HEK293T (cell line): ENCODE data around the gene MVB12B.

ENCODE experiments used
- CTCF ChIA-PET: fragments of 350-600 bp; formaldehyde crosslinking; extraction: SDS; loops from one replicate; lab custom pipeline; 2021; ENCODE audit warnings: antibody characterized with exemption, inconsistent platforms; lab: Yijun Ruan, JAX
- POLR2A ChIA-PET: fragments of 350-600 bp; formaldehyde crosslinking; extraction: SDS; loops from one replicate; lab custom pipeline; 2020; ENCODE audit warnings: antibody characterized with exemption, inconsistent platforms; lab: Yijun Ruan, JAX
- DNase-seq: peaks from one replicate; pipeline ENCODE4 v3.0.0; 2012; ENCODE audit warnings: mixed read lengths; ENCODE audit errors: extremely low spot score
- ARNT ChIP-seq: fragments of 450-650 bp; IDR thresholded peaks from 2 replicates; pipeline ENCODE4 v1.6.1; 2017; ENCODE audit warnings: mild to moderate bottlenecking
- BHLHE40 ChIP-seq: fragments of 450-650 bp; IDR thresholded peaks from 2 replicates; pipeline ENCODE4 v1.6.1; 2016; ENCODE audit warnings: mild to moderate bottlenecking, moderate library complexity, borderline replicate concordance
- CTBP1 ChIP-seq: fragments of 450-650 bp; IDR thresholded peaks from 2 replicates; pipeline ENCODE4 v1.6.1; 2016; ENCODE audit warnings: borderline replicate concordance
- ELF4 ChIP-seq: fragments of 450-650 bp; IDR thresholded peaks from 2 replicates; pipeline ENCODE4 v1.6.1; 2017; ENCODE audit warnings: antibody characterized with exemption
- FOXA1 ChIP-seq: fragments of 450-650 bp; IDR thresholded peaks from 2 replicates; pipeline ENCODE4 v1.6.1; 2016; ENCODE audit warnings: mild to moderate bottlenecking
- FOXK2 ChIP-seq: fragments of 450-650 bp; IDR thresholded peaks from 2 replicates; pipeline ENCODE4 v1.6.1; 2016; ENCODE audit warnings: mild to moderate bottlenecking
- FOXM1 ChIP-seq: fragments of 450-650 bp; IDR thresholded peaks from 2 replicates; pipeline ENCODE4 v1.6.1; 2017; ENCODE audit warnings: mild to moderate bottlenecking, borderline replicate concordance
- HDGF ChIP-seq: fragments of 450-650 bp; IDR thresholded peaks from 2 replicates; pipeline ENCODE4 v1.6.1; 2017; ENCODE audit warnings: antibody characterized with exemption, borderline replicate concordance
- L3MBTL2 ChIP-seq: fragments of 450-650 bp; conservative IDR thresholded peaks from 2 replicates; pipeline ENCODE4 v1.6.1; 2016; ENCODE audit warnings: mild to moderate bottlenecking
- LEF1 ChIP-seq: fragments of 450-650 bp; IDR thresholded peaks from 2 replicates; pipeline ENCODE4 v1.6.1; 2017; ENCODE audit warnings: mild to moderate bottlenecking, borderline replicate concordance
- NFRKB ChIP-seq: fragments of 450-650 bp; IDR thresholded peaks from 2 replicates; pipeline ENCODE4 v1.6.1; 2016; ENCODE audit warnings: mild to moderate bottlenecking, moderate library complexity
- SP1 ChIP-seq: fragments of 450-650 bp; IDR thresholded peaks from 2 replicates; pipeline ENCODE4 v1.6.1; 2017
- SUZ12 ChIP-seq: fragments of 450-650 bp; IDR thresholded peaks from 2 replicates; pipeline ENCODE4 v1.6.1; 2016; ENCODE audit warnings: mild to moderate bottlenecking
- TARDBP ChIP-seq: fragments of 450-650 bp; IDR thresholded peaks from 2 replicates; pipeline ENCODE4 v1.6.1; 2016
- ZNF384 ChIP-seq: fragments of 450-650 bp; IDR thresholded peaks from 2 replicates; pipeline ENCODE4 v1.6.1; 2016
- TF ChIP-seq, protein P1 (sequence below): fragments of 450-650 bp; IDR thresholded peaks from 2 replicates; pipeline ENCODE4 v1.6.1; 2016

Gene MVB12B

DNA sequence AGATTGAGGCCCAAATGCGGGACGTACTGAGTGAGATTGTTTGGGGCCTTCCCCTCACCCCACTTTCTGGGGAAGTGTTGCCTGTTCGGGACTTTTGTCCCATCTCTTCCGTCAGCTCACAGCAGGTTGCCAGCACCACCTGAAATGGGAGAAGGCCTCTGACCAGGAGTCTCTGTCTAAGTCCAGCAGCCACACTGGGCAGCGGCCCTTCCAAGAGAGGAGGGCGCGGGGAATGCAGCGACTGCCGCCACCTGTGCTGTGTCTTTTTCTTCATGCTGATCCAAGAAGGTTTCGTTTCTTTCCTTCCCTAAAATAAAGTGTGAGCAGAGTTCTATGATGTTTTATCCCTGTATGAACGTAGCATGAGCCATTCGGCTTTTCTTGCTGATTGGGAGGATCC lies 152.9 kb downstream of the MVB12B start:
- POLR2A ChIA-PET: no interaction called here
- CTCF ChIA-PET: no interaction called here
- DNase-seq: no peak
- TF ChIP-seq HDGF: no peak
- no peak for TF ChIP-seq NFRKB
- no peak for TF ChIP-seq CTBP1
- no peak for TF ChIP-seq ARNT
- TF ChIP-seq ZNF384: no peak
- TF ChIP-seq LEF1: no peak
- TF ChIP-seq TARDBP: no peak

DNA sequence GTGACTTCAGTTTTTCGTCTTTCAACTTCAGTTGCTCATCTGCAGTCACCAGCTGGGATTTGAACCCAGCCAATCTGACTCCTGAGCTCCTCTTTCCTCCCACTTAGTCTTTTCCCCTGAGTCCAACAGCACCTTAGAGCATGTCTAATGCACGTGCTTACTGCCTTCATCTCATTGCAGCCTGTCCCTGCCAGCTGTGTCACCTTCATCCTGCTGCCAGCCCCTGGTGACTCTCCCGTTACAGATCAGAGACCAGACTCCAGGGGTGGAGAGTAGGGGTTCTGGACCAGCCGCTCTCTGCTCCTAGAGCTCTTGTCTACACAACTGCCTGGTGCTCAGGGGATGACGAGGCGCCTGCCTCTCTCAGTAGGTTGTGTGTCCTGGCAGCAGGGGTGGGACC lies 154.2 kb downstream of the MVB12B start:
- TF ChIP-seq BHLHE40 (no peak), SP1 (no peak), ARNT (no peak), FOXA1 (no peak)
- TF ChIP-seq, protein P1, sequence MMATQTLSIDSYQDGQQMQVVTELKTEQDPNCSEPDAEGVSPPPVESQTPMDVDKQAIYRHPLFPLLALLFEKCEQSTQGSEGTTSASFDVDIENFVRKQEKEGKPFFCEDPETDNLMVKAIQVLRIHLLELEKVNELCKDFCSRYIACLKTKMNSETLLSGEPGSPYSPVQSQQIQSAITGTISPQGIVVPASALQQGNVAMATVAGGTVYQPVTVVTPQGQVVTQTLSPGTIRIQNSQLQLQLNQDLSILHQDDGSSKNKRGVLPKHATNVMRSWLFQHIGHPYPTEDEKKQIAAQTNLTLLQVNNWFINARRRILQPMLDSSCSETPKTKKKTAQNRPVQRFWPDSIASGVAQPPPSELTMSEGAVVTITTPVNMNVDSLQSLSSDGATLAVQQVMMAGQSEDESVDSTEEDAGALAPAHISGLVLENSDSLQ: no peak
- DNase-seq: no peak
- CTCF ChIA-PET: no interaction called here
- POLR2A ChIA-PET: no interaction called here

GRCh38 chr9:126481862-126482261 lies 155.2 kb downstream of the MVB12B start:
- ChIA-PET CTCF (interaction anchor here (0.9 kb wide), 1 partner anchor 10 kb away, joined by 3 read pairs; no protein-coding TSS in a partner anchor), POLR2A (no interaction called here)
- TF ChIP-seq HDGF (no peak), FOXK2 (no peak), TARDBP (no peak), BHLHE40 (no peak), ARNT (no peak), NFRKB (no peak), FOXA1 (no peak), ZNF384 (no peak), SUZ12 (no peak), ELF4 (no peak), L3MBTL2 (no peak), LEF1 (no peak), SP1 (no peak), FOXM1 (no peak), CTBP1 (no peak)
- TF ChIP-seq, protein P1: no peak
- no peak for DNase-seq

DNA sequence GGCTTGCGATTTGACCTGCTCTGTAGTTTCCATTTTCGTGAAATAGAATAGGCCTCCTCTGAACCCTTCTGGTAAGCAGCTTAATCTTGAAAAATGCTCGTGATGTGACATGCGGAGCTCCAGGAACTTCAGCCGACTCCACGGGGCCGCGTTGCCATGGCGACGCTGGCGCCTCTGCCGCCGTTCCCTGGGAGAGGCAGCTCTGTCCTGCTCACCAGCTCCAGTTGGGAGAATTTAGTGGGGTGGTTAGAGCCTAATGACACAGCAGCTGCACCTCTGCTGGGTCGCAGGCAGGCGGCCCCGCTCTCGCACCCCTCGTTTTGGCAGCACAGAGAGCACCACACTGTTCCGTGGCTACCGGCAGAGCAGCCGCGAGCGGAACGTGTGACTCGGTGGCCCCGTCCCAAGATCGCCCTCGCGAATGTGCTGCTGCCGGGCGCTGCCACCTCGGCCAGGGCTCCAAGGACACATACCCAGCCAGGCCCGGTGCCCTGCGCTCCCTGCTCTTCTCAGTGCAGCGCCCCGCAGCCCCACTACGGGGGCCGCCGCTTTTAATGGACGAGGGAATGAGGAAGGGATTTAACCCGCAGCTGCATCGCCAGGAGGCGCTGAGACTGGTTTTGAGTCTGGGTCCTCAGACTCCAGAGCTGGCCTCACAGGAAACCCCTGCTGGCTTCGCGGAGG lies 155.9 kb downstream of the MVB12B start:
- CTCF ChIA-PET: interaction anchor here (0.9 kb wide), 1 partner anchor 10 kb away, joined by 3 read pairs; no protein-coding TSS in a partner anchor
- DNase-seq: no peak
- TF ChIP-seq TARDBP: no peak
- POLR2A ChIA-PET: no interaction called here

- POLR2A ChIA-PET: no interaction called here
- no peak for DNase-seq
- TF ChIP-seq FOXM1 (no peak), BHLHE40 (no peak), FOXA1 (no peak), TARDBP (no peak), NFRKB (no peak), LEF1 (no peak), FOXK2 (no peak), SP1 (no peak), CTBP1 (no peak), SUZ12 (no peak), ELF4 (no peak), ARNT (no peak)
- TF ChIP-seq, protein P1: no peak
- CTCF ChIA-PET: no interaction called here
Measured at GRCh38 chr9:126483468-126484073, 156.9 kb downstream of the MVB12B start.

DNA sequence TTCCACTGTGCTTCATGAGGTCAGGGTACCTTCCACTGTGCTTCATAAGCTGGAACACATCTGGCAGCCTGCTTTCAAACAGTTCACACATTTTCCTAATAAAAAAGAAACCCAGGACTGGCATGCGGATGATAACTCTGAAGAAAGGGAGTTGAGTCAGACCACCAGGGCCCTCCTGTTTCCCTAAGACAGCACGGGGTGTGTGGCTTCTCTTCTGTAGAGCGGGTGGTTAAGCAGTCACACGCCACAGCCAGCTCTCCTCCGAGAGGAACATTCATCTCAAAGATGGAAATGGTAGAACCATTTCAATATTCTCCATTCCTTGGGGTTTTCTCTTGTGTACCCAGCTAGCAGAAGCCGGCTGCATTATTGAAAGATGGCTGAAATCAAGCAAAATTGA lies 159.0 kb downstream of the MVB12B start:
- ChIA-PET CTCF (no interaction called here), POLR2A (no interaction called here)
- no peak for DNase-seq
- no peak for TF ChIP-seq ZNF384
- no peak for TF ChIP-seq ELF4
- TF ChIP-seq CTBP1: no peak
- TF ChIP-seq, protein P1: no peak
- no peak for TF ChIP-seq LEF1
- no peak for TF ChIP-seq NFRKB
- no peak for TF ChIP-seq FOXK2
- no peak for TF ChIP-seq SP1
- no peak for TF ChIP-seq BHLHE40
- TF ChIP-seq FOXM1: no peak
- no peak for TF ChIP-seq HDGF
- no peak for TF ChIP-seq ARNT
- no peak for TF ChIP-seq TARDBP
- TF ChIP-seq L3MBTL2: no peak
- no peak for TF ChIP-seq SUZ12
- TF ChIP-seq FOXA1: no peak
